Neural progenitor cell (in vitro differentiated cells): Measurements from ENCODE around the gene SEMA7A.

Source experiments
- CTCF ChIP-seq: fragments of 200-600 bp; sonication (generic); IDR thresholded peaks from 2 replicates; pipeline ENCODE4 v1.5.1; 2017; ENCODE audit warnings: antibody characterized with exemption, mild to moderate bottlenecking
- EZH2 ChIP-seq: fragments of 200-600 bp; sonication (generic); IDR thresholded peaks from 2 replicates; pipeline ENCODE4 v1.6.1; 2017; ENCODE audit warnings: antibody characterized with exemption, mild to moderate bottlenecking, moderate library complexity

DNA sequence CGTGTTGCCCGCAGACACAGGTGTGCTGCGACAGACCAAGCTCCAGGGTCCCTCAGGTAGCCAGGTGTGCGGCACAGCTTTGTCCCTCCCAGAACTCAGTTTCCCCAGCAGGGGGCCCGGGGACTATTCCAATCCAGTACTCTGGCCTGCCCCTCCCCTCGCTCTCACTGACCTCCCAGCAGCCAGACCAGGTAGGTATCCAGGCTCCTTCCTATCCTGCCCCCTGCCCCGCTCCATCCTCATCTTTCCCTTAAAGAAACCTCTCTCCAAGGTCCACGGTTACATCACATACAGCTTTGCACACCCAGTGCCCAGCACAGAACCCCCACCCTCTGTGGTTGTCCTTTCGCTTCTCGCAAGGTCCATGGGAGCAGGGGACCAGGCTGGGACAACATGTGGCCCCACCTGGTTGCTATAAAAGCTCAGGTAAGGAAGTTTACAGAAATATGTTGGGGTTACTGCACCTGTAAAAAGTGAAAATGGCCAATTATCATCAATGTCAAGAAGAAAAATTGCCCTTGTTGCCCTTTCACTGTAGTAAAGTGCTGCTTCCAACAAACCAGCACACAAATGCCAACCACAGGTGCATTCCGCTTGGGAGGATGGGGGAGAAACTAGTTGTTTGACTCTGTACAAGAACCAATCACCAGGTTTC, 59.0 kb downstream of the SEMA7A start:
- TF ChIP-seq CTCF, result no peak
- no peak for TF ChIP-seq EZH2
